B cell (primary cell): ENCODE measurements around the gene UBXN7.

Experiments used
- EZH2 ChIP-seq: IDR thresholded peaks from 2 replicates; pipeline ENCODE4 v1.6.1; 2012; ENCODE audit warnings: borderline replicate concordance, low read depth, mild to moderate bottlenecking, moderate library complexity, low read length; ENCODE audit not compliant: insufficient read depth, poor library complexity, severe bottlenecking
- TF ChIP-seq, protein P1 (sequence below): fragments of 200-600 bp; IDR thresholded peaks from one replicate; pipeline ENCODE4 v1.8.0; 2022; ENCODE audit warnings: antibody characterized with exemption, mild to moderate bottlenecking

DNA sequence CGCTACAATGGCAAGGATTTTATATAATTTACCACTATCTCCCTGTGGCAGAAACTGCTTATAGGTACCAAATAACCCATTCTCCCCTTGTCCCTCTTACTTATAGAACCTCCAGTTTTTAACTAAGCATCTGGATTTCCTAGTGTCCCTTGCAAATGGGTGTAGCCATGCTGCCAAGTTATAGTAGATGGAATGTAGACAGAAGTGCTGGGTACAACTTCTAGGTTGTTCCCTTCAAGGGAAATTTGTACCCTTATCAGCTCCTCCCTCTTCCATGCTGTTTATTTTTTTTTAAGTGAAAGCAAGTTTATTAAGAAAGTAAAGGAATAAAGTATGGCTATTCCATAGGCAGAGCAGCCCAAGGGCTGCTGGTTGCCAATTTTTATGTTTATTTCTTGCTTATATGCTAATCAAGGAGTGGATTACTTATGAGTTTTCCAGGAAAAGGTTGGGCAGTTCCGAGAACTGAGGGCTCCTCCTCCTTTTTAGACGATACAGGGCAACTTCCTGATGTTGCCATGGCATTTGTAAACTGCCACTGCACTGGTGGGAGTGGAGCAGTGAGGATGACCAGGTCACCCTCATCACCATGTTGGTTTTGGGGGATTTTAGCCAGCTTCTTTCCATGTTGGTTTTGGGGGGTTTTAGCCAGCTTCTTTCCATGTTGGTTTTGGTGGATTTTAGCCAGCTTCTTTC lies 53.9 kb downstream of the UBXN7 start:
- TF ChIP-seq, protein P1, sequence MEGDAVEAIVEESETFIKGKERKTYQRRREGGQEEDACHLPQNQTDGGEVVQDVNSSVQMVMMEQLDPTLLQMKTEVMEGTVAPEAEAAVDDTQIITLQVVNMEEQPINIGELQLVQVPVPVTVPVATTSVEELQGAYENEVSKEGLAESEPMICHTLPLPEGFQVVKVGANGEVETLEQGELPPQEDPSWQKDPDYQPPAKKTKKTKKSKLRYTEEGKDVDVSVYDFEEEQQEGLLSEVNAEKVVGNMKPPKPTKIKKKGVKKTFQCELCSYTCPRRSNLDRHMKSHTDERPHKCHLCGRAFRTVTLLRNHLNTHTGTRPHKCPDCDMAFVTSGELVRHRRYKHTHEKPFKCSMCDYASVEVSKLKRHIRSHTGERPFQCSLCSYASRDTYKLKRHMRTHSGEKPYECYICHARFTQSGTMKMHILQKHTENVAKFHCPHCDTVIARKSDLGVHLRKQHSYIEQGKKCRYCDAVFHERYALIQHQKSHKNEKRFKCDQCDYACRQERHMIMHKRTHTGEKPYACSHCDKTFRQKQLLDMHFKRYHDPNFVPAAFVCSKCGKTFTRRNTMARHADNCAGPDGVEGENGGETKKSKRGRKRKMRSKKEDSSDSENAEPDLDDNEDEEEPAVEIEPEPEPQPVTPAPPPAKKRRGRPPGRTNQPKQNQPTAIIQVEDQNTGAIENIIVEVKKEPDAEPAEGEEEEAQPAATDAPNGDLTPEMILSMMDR, result no peak
- TF ChIP-seq EZH2, result no peak
